PC-3 (cell line): ENCODE data around the gene SLC35D1.

Experiments
- CTCF ChIP-seq: fragments of 300-600 bp; sonication (generic); conservative IDR thresholded peaks from 2 replicates; pipeline ENCODE4 v1.5.1; 2017; ENCODE audit warnings: antibody characterized with exemption, low read depth, mild to moderate bottlenecking, low read length
- EZH2 ChIP-seq: fragments of 300-600 bp; sonication (generic); IDR thresholded peaks from one replicate; pipeline ENCODE4 v1.6.1; 2017; ENCODE audit warnings: antibody characterized with exemption, mild to moderate bottlenecking, low read length; ENCODE audit not compliant: unreplicated experiment

DNA sequence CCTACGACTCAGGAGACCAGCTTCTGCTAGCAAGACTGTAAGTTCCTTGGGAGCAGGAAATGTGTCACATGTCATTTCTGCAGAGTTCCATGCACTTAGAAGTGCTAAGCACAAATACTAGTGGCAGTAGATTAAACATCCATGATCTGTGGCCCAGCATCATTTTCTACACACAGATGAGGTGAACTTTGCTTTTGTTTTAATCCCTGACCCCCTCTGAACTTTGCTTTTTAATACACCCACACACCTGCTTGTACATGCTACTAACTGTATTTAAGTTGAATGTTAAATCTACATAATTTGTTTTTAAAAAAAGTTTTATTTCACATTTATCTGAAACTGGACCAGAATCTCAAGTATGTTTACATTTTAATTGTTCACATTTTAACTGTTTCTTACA lies 24.5 kb downstream of the SLC35D1 start:
- TF ChIP-seq CTCF = no peak
- no peak for TF ChIP-seq EZH2
